Gastroesophageal sphincter (tissue), 3 donors: ENCODE data around the gene FOXL3.

Experiments used
- CTCF ChIP-seq, 4 experiments: fragments of 200-600 bp in 2 of 4; fragments of 450-650 bp in 2 of 4; sonication (generic) in 1 of 4; IDR thresholded peaks; one replicate each; pipeline ENCODE4 v1.5.1; 2017 to 2019; ENCODE audit warnings: antibody characterized with exemption in 4 of 4, mild to moderate bottlenecking in 2 of 4, moderate library complexity in 2 of 4
- POLR2A ChIP-seq, 2 donors: fragments of 450-650 bp; IDR thresholded peaks; one replicate each; pipeline ENCODE4 v1.6.1; 2017; ENCODE audit warnings: antibody characterized with exemption in 2 of 2, mild to moderate bottlenecking in 2 of 2, moderate library complexity in 1 of 2
- POLR2AphosphoS5 ChIP-seq: sonication (generic); formaldehyde crosslinking; IDR thresholded peaks from one replicate; pipeline ENCODE4 v1.6.1; 2017; ENCODE audit warnings: antibody characterized with exemption

- no peak for TF ChIP-seq CTCF (IDR thresholded peaks at IDR 0.05)
- TF ChIP-seq POLR2AphosphoS5, result no peak
- no peak for TF ChIP-seq POLR2A (IDR thresholded peaks at IDR 0.05)
Observed at GRCh38 chr7:245574-246295, 44.2 kb upstream of the FOXL3 start.
